Endothelial cell (in vitro differentiated cells): ENCODE data around the gene C1orf174. TPM values are rescaled to one million over a fixed set of nuclear protein-coding genes. Genes with fewer than 3 reads are reported as not detected.

Experiments used
- DNase-seq: peaks from one replicate; pipeline ENCODE4 v3.0.0; 2021; ENCODE audit warnings: low spot score
- H3K27ac Mint-ChIP-seq: one replicate; pipeline ENCODE4 v1.8.0; 2021; ENCODE audit warnings: mixed read lengths, inconsistent platforms; ENCODE audit not compliant: unreplicated experiment
- H3K27me3 Mint-ChIP-seq: one replicate; pipeline ENCODE4 v1.8.0; 2021; ENCODE audit warnings: mild to moderate bottlenecking, moderate library complexity, mixed read lengths, inconsistent platforms; ENCODE audit not compliant: unreplicated experiment
- H3K36me3 Mint-ChIP-seq: one replicate; pipeline ENCODE4 v1.8.0; 2021; ENCODE audit warnings: mild to moderate bottlenecking, low read depth, mixed read lengths, inconsistent platforms; ENCODE audit not compliant: unreplicated experiment
- H3K4me1 Mint-ChIP-seq: one replicate; pipeline ENCODE4 v1.8.0; 2021; ENCODE audit warnings: mild to moderate bottlenecking, mixed read lengths, inconsistent platforms; ENCODE audit not compliant: unreplicated experiment
- H3K4me3 Mint-ChIP-seq: one replicate; pipeline ENCODE4 v1.8.0; 2021; ENCODE audit warnings: mild to moderate bottlenecking, mixed read lengths, inconsistent platforms; ENCODE audit not compliant: unreplicated experiment
- H3K9me3 Mint-ChIP-seq: one replicate; pipeline ENCODE4 v1.8.0; 2021; ENCODE audit warnings: mixed read lengths, inconsistent platforms; ENCODE audit not compliant: unreplicated experiment
- total RNA-seq: library from RNA; stranded (reverse); fragmentation: NEBNext Ultra II Directional; extraction: Animal tissue kit (Norgen Biotek cat#: 25700); gene quantifications from one replicate; pipeline ENCODE4 v1.2.1, GENCODE V29; 2021; ENCODE audit not compliant: unreplicated experiment
- TF ChIP-seq, protein P1 (sequence below): fragments of 200-600 bp; sonication (generic); IDR thresholded peaks from one replicate; pipeline ENCODE4 v1.5.0; 2021; ENCODE audit warnings: antibody characterized with exemption; ENCODE audit not compliant: unreplicated experiment

The C1orf174 gene
- total RNA-seq, 1 donor from 2014 or later: 25.6 TPM

GRCh38 chr1:3886106-3886670 lies 13.9 kb downstream of the C1orf174 start:
- Mint-ChIP-seq H3K27ac (no peak overlapping the region), H3K4me1 (no peaks in the 10 kb centered on the region), H3K9me3 (no peaks in the 10 kb centered on the region), H3K4me3 (no peak overlapping the region), H3K27me3 (peaks cover 4% of the 10 kb centered on the region), H3K36me3 (peaks cover 17% of the 10 kb centered on the region)
- no peak for DNase-seq
- TF ChIP-seq, protein P1, sequence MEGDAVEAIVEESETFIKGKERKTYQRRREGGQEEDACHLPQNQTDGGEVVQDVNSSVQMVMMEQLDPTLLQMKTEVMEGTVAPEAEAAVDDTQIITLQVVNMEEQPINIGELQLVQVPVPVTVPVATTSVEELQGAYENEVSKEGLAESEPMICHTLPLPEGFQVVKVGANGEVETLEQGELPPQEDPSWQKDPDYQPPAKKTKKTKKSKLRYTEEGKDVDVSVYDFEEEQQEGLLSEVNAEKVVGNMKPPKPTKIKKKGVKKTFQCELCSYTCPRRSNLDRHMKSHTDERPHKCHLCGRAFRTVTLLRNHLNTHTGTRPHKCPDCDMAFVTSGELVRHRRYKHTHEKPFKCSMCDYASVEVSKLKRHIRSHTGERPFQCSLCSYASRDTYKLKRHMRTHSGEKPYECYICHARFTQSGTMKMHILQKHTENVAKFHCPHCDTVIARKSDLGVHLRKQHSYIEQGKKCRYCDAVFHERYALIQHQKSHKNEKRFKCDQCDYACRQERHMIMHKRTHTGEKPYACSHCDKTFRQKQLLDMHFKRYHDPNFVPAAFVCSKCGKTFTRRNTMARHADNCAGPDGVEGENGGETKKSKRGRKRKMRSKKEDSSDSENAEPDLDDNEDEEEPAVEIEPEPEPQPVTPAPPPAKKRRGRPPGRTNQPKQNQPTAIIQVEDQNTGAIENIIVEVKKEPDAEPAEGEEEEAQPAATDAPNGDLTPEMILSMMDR: no peak

- H3K4me3 Mint-ChIP-seq: no peak overlapping the region
- H3K27me3 Mint-ChIP-seq: peaks cover 4% of the 10 kb centered on the region
- no peaks in the 10 kb centered on the region for H3K9me3 Mint-ChIP-seq
- H3K4me1 Mint-ChIP-seq: no peaks in the 10 kb centered on the region
- peaks cover 17% of the 10 kb centered on the region for H3K36me3 Mint-ChIP-seq
- TF ChIP-seq, protein P1: no peak
- no peak for DNase-seq
- H3K27ac Mint-ChIP-seq: no peak overlapping the region
Measured at GRCh38 chr1:3885611-3886010, 14.5 kb downstream of the C1orf174 start.

DNA sequence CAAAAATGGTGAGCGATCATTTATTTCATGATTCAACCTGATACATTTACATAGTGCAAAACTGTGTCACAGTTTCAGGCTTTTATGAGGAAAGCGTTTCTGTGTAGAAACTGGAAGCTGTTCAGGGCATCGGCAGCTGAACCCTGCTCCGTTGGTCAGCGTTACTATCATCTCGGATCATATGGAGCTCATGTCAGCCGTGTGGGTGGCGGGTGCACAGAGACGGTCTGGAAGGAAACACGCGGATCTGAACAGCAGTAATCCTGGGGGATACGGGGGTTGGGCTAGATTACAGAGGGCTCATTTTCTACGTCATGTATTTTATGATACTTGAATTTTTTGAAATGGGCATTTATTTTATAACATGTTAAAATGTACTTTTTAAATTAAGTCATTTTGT lies 15.1 kb downstream of the C1orf174 start:
- H3K27me3 Mint-ChIP-seq: peaks cover 4% of the 10 kb centered on the region
- DNase-seq: no peak
- no peak overlapping the region for H3K27ac Mint-ChIP-seq
- H3K9me3 Mint-ChIP-seq: no peaks in the 10 kb centered on the region
- TF ChIP-seq, protein P1: no peak
- H3K36me3 Mint-ChIP-seq: peaks cover 15% of the 10 kb centered on the region
- no peaks in the 10 kb centered on the region for H3K4me1 Mint-ChIP-seq
- no peak overlapping the region for H3K4me3 Mint-ChIP-seq

- Mint-ChIP-seq H3K4me1 (no peaks in the 10 kb centered on the region), H3K4me3 (no peak overlapping the region), H3K27ac (no peak overlapping the region), H3K9me3 (no peaks in the 10 kb centered on the region), H3K27me3 (peaks cover 4% of the 10 kb centered on the region), H3K36me3 (peaks cover 22% of the 10 kb centered on the region)
- TF ChIP-seq, protein P1: no peak
- no peak for DNase-seq
Measured at GRCh38 chr1:3883194-3883925, 16.7 kb downstream of the C1orf174 start.

DNA sequence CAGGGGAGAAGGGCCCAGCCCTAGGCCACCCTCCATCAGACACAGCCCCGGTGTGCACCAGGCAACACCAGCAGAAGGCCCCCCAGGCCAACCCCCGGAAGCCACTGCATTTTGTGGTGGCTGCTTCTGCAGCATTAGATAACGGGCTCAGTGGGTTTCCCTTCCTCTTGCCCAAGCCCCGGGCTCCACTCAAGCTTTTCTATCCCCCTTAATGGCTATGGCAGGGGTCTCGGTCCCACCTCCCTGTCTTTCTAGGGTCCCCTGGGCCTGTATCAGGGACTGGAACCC lies 18.9 kb downstream of the C1orf174 start:
- no peak overlapping the region for H3K4me3 Mint-ChIP-seq

More for the DNA sequence above, 18.9 kb downstream of the C1orf174 start:
- Mint-ChIP-seq H3K9me3 (no peaks in the 10 kb centered on the region), H3K27me3 (peaks cover 4% of the 10 kb centered on the region), H3K36me3 (peaks cover 20% of the 10 kb centered on the region), H3K27ac (no peak overlapping the region), H3K4me1 (no peaks in the 10 kb centered on the region)
- DNase-seq: no peak
- TF ChIP-seq, protein P1: no peak
